ENCODE data around the gene KIAA1217.

DNA sequence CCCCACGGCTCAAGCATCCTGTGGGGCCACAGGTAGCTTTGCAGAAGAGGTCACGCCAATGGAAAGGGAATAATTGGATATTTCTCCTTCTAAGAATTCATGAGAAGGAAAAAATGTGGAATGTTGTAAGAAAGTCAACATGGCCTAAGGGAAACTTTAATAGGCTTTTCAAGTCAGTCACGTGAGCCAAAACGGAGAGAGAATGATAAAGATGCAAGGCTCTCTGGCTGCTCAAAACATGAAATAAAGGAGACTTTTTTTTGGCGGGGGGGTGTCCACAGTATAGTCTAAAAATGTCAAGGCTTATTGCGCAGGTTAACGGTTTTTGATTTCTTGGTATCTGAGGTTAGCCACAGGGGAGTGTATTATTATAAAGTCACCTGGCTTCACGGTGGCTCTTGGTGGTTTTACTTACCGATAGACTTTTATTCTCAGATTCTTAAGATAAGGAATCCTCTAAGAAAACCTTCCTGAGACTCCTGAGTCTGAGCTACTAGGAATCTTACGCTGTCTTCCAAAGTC lies 366.6 kb downstream of the KIAA1217 start:
- TF ChIP-seq PRRX2 (CRISPR knock-in tag; IDR thresholded peaks at IDR 0.05) (no peak), ESRRA (CRISPR knock-in tag; IDR thresholded peaks at IDR 0.05; ENCODE audit: borderline replicate concordance) (no peak), CTCF (IDR thresholded peaks at IDR 0.05) (no peak), SP1 (CRISPR knock-in tag; conservative IDR thresholded peaks at IDR 0.05) (no peak), TEAD4 (CRISPR knock-in tag; IDR thresholded peaks at IDR 0.05) (no peak), ZBTB43 (CRISPR knock-in tag; IDR thresholded peaks at IDR 0.05) (no peak), ZBTB21 (CRISPR knock-in tag; IDR thresholded peaks at IDR 0.05; ENCODE audit: borderline replicate concordance) (no peak), CREB1 (CRISPR knock-in tag; IDR thresholded peaks at IDR 0.05) (no peak), JUN (CRISPR knock-in tag; IDR thresholded peaks at IDR 0.05) (no peak), SMAD4 (CRISPR knock-in tag; IDR thresholded peaks at IDR 0.05) (no peak), IRF2 (CRISPR knock-in tag; IDR thresholded peaks at IDR 0.05; ENCODE audit: borderline replicate concordance, low read depth) (no peak)
